GM23248 (cell line): Measurements from ENCODE around the gene CACNG3.
"Not testable (repeated sequence)": the region's sequence is repeated elsewhere in the genome, so short reads cannot be mapped to it uniquely, and the experiment has no call there.

Experiments used
- EZH2 ChIP-seq: fragments of 200-600 bp; sonication (generic); IDR thresholded peaks from 2 replicates; pipeline ENCODE4 v1.6.1; 2018; ENCODE audit warnings: antibody characterized with exemption, mild to moderate bottlenecking; ENCODE audit not compliant: insufficient read depth, poor library complexity, severe bottlenecking
- EZH2phosphoT487 ChIP-seq: fragments of 200-600 bp; sonication (generic); IDR thresholded peaks from 2 replicates; pipeline ENCODE4 v1.6.1; 2018; ENCODE audit warnings: antibody characterized with exemption, moderate library complexity, mild to moderate bottlenecking, low read depth; ENCODE audit not compliant: insufficient read depth

GRCh38 chr16:24238846-24239245 is 17.3 kb upstream of the CACNG3 start:
- TF ChIP-seq EZH2, EZH2phosphoT487: not testable (repeated sequence)
